SU-DHL-6 (cell line): ENCODE results near the gene CNTN1.

Experiments used
- EZH2phosphoT487 ChIP-seq: fragments of 200-600 bp; sonication (generic), shearing (Covaris generic); conservative IDR thresholded peaks from 2 replicates; pipeline ENCODE4 v1.6.1; 2018; ENCODE audit warnings: mild to moderate bottlenecking, antibody characterized with exemption, low read length, moderate library complexity, mixed read lengths
- TF ChIP-seq, protein P1 (sequence below): fragments of 200-600 bp; sonication (generic); IDR thresholded peaks from one replicate; pipeline ENCODE4 v1.5.1; 2017; ENCODE audit warnings: antibody characterized with exemption, mild to moderate bottlenecking, low read length, moderate library complexity; ENCODE audit not compliant: insufficient read depth, poor library complexity, severe bottlenecking

DNA sequence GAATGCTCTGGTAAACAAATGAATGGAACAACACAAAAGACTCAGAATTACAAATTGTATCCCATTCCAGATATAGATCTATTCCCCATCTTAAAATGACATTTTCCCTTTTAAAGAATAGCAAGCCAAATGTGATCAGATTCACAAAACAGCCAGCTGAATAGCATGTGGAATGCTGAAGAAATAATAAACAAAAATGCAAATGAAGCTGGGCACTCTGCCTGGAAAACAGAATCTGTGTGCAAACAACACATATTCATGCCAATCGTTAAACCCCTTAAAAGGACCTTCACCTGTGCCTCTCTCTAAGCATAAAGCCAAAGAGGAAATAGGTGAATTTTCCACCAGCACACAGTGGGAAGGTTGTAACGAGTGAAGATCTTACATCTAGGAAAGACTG, 428.0 kb downstream of the CNTN1 start:
- TF ChIP-seq, protein P1, sequence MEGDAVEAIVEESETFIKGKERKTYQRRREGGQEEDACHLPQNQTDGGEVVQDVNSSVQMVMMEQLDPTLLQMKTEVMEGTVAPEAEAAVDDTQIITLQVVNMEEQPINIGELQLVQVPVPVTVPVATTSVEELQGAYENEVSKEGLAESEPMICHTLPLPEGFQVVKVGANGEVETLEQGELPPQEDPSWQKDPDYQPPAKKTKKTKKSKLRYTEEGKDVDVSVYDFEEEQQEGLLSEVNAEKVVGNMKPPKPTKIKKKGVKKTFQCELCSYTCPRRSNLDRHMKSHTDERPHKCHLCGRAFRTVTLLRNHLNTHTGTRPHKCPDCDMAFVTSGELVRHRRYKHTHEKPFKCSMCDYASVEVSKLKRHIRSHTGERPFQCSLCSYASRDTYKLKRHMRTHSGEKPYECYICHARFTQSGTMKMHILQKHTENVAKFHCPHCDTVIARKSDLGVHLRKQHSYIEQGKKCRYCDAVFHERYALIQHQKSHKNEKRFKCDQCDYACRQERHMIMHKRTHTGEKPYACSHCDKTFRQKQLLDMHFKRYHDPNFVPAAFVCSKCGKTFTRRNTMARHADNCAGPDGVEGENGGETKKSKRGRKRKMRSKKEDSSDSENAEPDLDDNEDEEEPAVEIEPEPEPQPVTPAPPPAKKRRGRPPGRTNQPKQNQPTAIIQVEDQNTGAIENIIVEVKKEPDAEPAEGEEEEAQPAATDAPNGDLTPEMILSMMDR = no peak
- no peak for TF ChIP-seq EZH2phosphoT487
